ENCODE measurements around the gene SSU72.
"Not testable (repeated sequence)": the region's sequence is repeated elsewhere in the genome, so short reads cannot be mapped to it uniquely, and the experiment has no call there.

The SSU72 gene

GRCh38 chr1:1594602-1595260 lies 20.1 kb upstream of the SSU72 start:
- DNase-seq, result no peak

DNA sequence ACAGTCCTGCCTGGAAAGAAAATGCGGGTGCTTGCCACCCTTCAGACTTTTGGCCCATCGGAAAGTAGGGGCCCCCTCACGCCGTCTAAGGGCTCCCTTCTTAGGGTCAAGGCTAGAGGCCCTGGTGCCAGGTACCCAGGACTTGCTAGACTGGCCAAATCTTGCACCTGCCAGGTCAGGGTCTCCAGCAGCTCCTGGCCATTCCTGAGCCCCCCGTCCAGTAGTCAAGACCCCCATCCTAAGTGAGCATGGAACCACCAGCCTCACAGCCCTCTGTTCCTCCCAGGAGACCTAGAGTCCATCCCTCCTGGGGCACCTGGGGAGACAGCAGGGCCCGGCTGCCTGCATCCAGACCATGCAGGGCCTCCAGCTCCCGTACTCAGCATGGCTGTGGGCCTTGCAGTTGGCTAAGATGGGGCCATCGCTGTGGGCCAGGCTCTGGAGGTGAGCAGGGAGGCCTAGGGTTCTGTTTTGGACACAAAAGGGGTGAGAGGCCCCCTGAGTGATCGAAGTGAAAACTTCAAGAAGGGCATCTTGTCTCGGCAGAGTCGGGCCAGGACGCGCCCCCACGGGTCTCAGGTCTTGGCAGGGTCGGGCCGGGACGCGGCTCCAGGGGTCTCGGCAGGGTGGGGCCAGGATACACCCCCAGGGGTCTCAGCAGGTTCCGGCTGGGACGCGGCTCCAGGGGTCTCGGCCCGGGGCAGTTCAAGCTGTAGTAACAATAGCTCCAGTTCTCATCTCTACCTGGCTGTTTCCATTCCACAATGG lies 19.4 kb upstream of the SSU72 start:
- no peak for DNase-seq

GRCh38 chr1:1591452-1591851 lies 16.8 kb upstream of the SSU72 start:
- DNase-seq, result no peak

GRCh38 chr1:1583347-1584010 lies 8.8 kb upstream of the SSU72 start:
- DNase-seq, result no peak

- DNase-seq, result no peak
Observed at GRCh38 chr1:1582585-1583346, 8.1 kb upstream of the SSU72 start.

DNA sequence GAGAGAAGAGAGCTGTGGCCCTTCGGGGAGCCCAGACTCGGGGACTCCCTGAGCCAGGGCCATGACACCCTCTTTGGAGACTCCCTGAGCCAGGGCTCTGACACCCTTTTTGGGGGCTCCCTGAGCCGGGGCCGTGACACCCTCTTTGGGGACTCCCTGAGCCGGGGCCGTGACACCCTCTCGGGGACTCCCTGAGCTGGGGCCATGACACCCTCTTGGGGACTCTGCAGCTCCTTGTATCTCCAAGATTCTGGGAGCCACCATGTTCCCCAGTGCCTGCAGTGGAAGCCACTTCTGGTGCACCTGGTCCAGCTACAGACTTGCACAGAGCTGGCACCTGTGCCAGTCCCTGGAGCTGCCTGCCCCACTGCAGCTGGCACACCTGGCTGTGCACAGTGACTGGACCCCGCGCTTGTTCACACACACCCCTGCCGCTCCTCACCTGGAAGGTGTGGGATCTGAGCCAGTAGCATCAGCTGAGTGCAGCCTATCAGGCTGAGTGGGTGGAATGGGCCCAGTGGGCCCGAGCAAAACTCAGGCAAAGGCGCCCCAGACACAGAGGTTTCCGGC lies 3.8 kb upstream of the SSU72 start:
- DNase-seq, result no peak

DNA sequence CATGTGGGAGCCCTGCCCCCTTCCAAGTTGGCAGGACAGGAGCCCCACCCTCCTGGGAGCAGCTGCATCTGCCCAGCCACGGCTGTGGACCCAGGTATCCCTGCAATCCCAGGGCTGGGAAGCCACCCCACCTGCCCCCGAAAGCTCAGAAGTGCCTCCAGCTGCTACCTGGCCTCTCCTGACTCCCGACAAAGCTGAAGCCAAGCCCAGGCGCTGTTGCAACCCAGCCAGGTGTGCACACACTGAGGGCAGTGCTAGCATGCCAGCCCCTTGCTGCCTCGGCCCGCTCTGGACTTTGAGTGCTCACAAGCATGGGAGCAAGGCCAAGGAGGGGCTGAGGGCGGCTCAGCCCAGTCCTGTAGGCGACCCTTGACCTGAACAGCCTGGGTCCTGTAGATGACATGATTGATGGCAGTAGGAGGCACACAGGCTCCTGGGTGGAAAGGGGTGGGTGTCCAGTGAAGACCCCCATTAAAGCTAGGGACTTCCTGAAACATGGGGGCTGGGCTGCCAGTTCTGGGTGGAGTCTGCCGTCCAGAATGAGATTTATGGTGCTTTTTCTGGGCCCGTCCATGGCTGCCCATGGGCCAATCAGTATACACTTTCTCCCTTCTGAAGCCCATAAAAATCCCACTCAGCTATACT lies 2.8 kb upstream of the SSU72 start:
- DNase-seq, result no peak

DNA sequence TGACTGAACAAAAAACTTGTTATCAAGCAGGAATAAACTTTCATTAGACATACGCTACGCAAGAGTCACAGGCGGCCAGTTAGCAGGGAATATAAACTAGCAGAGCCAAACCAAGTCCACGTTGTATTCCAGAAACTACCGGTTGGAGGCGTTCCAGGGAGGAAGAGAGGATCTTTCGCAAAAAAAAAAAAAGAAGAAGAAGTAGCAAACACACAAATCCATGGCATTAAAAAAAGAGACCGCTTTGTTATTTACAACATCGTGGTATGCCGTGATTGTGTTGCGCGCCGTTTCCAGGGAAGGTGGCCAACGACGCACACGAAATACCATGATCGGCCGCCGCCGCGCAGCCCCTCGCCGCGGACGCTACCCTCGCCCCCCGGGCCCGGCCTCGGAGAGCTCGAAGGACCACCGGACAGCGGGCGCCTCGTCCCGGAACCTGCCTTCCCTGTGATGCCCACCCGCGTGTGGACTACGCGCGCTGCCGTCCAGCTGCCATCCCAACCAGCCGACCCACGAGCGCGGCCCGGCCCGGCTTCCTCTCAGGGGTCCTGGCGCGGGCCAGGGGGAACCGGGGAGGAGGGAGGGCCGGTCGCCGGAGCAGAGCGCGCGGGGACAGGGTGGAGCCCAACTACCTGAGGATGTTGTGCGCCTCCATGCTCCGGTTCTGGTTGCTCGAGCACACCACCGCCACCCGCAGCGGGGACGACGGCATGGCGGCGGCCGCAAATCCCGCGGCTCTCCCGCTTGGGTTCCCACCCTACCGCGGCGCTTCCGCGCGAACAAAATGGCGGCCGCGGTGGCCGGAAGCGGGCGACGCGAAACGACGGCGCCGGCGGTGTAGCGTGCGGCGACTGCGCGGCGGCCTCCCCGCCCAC lies 581 bp downstream of the SSU72 start:
- DNase-seq, result peak; percentile 51

GRCh38 chr1:1569341-1569740 lies 5.3 kb downstream of the SSU72 start:
- no peak for DNase-seq

- DNase-seq, result no peak
Observed at GRCh38 chr1:1567891-1568291, 6.8 kb downstream of the SSU72 start.

DNA sequence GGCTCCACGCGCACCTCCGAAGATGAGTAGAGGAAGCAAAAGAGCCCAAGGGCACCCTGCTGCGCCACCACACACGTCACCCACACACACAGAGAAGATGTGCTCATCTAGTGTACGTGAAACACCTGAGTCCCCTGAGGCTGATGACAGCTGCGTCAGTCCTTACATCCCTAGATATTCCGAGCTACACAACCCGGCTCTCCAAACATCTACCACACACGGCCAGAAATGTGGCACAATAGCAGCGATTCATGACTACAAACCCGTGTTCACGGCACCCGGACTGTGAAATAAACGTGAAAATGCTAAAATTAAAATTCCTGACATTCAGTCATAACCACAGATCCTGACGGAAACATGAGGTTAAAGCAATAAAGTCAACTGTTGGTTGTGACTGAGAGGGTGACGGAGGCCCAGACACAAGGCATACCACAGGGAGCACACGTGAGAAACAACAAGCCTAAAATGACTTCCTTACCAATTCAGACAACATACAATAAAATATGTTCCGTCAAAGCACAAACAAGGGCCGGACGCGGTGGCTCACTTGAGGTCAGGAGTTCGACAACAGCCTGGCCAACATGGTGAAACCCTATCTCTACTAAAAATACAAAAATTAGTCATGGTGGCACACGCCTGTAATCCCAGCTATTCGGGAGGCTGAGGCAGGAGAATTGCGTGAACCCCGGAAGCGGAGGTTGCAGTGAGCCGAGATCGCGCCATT lies 7.3 kb downstream of the SSU72 start:
- no peak for DNase-seq

- DNase-seq, result no peak
Observed at GRCh38 chr1:1565340-1565739, 9.3 kb downstream of the SSU72 start.

GRCh38 chr1:1564268-1564667 lies 10.4 kb downstream of the SSU72 start:
- DNase-seq, result no peak

GRCh38 chr1:1563688-1564087 lies 11.0 kb downstream of the SSU72 start:
- no peak for DNase-seq

DNA sequence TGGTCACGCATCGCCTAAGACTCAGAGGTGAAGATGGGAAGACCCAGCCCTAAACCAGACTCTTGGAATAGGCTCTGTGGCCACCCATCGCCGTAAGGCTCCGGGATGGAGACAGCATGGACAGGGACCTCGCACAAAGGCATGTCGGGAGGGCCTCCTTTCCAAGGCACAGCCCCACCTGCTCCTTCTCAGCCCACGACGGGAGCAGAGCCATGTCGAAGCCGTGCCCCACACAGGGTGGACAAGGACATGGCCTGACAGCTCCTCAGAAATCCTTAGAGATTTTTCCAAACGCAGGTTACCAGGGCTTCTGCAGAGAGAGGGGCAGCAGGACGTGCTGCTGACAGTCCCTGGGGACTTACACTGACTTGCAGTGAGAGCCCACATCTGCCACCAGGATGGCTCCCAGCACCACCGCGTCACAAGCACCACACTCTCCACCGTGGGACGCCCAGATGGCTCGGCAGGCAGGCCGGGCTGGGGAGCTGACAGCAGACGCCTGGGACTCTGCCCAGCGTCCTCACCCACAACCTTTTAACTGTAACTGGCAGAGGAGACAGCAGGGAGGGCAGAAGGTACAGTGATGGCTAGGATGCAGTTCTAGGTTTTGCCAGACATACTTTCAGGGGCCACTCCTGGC lies 12.0 kb downstream of the SSU72 start:
- DNase-seq, result no peak

DNA sequence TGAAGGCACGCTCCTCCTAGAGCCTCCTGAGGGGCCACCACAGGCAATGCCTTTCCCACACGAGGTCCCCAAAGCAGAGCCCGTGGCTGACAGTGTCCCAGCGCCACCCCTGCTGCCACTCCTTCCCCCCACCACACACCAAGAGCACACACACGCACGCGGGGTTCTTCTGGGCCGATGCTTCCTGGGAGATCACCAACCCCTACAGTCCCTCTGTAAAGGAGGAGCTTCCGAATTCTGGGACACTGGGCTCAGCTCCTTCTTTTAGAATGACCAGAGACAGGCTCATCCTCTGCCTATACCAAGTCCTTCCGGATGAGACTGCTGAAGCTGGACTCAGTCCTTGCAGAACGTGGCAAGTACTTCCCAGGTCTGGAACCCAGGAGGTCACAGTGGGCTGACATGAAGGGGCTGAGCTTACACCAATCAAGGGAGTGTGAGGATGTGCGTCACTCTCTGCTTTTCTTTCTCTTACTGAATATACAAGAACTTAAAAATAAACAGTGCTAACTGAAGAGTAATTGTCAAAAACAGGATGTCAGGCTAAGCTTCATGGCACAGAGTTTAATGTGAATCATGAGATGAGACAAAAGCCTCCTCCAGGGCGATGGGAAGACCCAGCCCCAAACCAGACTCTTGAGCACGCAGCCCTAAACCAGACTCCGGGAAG lies 12.7 kb downstream of the SSU72 start:
- DNase-seq, result no peak

GRCh38 chr1:1560178-1560577 lies 14.5 kb downstream of the SSU72 start:
- DNase-seq, result no peak

GRCh38 chr1:1559066-1559465 lies 15.6 kb downstream of the SSU72 start:
- no peak for DNase-seq

DNA sequence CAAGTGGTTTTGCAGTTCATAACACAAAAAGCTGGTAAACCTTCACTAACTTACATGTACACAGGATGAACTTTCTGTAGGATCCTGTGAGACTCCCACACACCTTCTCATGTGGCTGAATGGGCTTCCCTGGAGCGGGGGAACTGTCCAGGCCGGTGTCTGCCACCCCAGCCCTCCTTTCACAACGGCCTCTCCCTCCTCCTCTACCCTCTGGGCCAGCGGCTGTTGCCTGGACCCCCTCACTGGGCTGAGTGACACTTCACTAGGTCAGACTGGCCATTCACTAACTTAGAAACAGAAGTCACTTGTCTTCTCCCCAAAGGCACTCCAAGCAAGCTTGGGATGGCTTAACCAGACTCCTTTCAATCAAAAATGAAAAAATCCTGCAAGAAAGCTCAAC lies 16.1 kb downstream of the SSU72 start:
- DNase-seq, result no peak

DNA sequence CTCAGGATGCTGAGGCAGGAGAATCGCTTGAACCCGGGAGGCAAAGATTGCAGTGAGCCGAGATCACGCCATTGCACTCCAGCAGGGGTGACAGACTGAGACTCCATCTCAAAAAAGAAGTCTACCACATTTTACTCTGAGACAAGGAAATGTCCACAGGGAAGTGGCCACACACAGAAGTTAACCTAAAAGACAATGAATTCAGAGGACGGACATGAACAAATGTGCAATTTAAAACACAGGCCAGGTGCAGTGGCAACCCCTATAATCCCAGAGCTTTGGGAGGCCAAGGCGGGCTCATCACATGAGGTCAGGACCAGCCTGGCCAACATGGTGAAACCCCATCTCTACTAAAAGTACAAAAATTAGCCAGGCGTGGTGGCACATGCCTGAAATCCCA lies 17.0 kb downstream of the SSU72 start:
- DNase-seq, result not testable (repeated sequence)
